ENCODE results near the gene WAPL. TPM values are rescaled to one million over a fixed set of nuclear protein-coding genes. Genes with fewer than 3 reads are reported as not detected.

The WAPL gene
- polyA plus RNA-seq, 2 of the 4 experiments (the other 2 are of a cell fraction), result 15.4 to 25.6 TPM

GRCh38 chr10:86511027-86511865, 10.3 kb downstream of the WAPL start (continued):
- TF ChIP-seq POLR2AphosphoS2 (conservative IDR thresholded peaks at IDR 0.05; ENCODE audit: low read length), result no peak

- no peak for TF ChIP-seq MAFK (IDR thresholded peaks at IDR 0.05; ENCODE audit: partially characterized antibody)
- TF ChIP-seq TFCP2L1 (CRISPR knock-in tag; IDR thresholded peaks at IDR 0.05), result no peak
- TF ChIP-seq HMGXB4 (CRISPR knock-in tag; IDR thresholded peaks at IDR 0.05; ENCODE audit: borderline replicate concordance), result no peak
- TF ChIP-seq FOSB (CRISPR knock-in tag; IDR thresholded peaks at IDR 0.05), result no peak
- no peak for TF ChIP-seq HOXB13 (CRISPR knock-in tag; IDR thresholded peaks at IDR 0.05; ENCODE audit: low read depth)
- TF ChIP-seq POLR2AphosphoS2 (conservative IDR thresholded peaks at IDR 0.05; ENCODE audit: low read length), result no peak
- no peak for TF ChIP-seq EP300 (IDR thresholded peaks at IDR 0.05)
- ATAC-seq (no peak), DNase-seq (ENCODE audit: low read depth in 1 of 2, low spot score in 1 of 2) (no peak), FAIRE-seq (no peak)
- POLR2A ChIA-PET, result no interaction called here
- WGBS (ENCODE audit: missing lambda C conversion rate), result 75% methylated on average over 3 of the region's 3 CpGs
- no peaks in the 10 kb centered on the region for H3K9me3 ChIP-seq
- H3K27ac ChIP-seq, result no peak overlapping the region
- H3K4me2 ChIP-seq, result no peak overlapping the region
- peaks cover 20% of the 10 kb centered on the region for H3K4me1 ChIP-seq
- CTCF ChIA-PET, result interaction anchor here (1.2 kb wide), 2 partner anchors 77 to 109 kb away, joined by 3 to 4 read pairs; no protein-coding TSS in a partner anchor
- H3K4me3 ChIP-seq, result no peak overlapping the region
Measured at GRCh38 chr10:86509145-86509544, 12.4 kb downstream of the WAPL start.

- no peak for ATAC-seq
- H3K4me2 ChIP-seq, result no peak overlapping the region
- H3K4me1 ChIP-seq, result peaks cover 18% of the 10 kb centered on the region
- 92% methylated on average over 6 of the region's 6 CpGs for WGBS (ENCODE audit: missing lambda C conversion rate)
- POLR2A ChIA-PET, result no interaction called here
- DNase-seq (ENCODE audit: low read depth in 1 of 2, low spot score in 1 of 2), result no peak
- no peaks in the 10 kb centered on the region for H3K9me3 ChIP-seq
- TF ChIP-seq REST (IDR thresholded peaks at IDR 0.05) (no peak), BCL3 (IDR thresholded peaks at IDR 0.05) (no peak), PHF8 (IDR thresholded peaks at IDR 0.05; ENCODE audit: borderline replicate concordance, low read depth) (no peak), CHD2 (IDR thresholded peaks at IDR 0.05; ENCODE audit: low read length, partially characterized antibody) (no peak), HES2 (IDR thresholded peaks at IDR 0.05) (no peak), PBX3 (IDR thresholded peaks at IDR 0.05) (no peak)
- H3K4me3 ChIP-seq, result no peak overlapping the region
- CTCF ChIA-PET, result interaction anchor here (1.2 kb wide), 2 partner anchors 78 to 108 kb away, joined by 3 to 5 read pairs; no protein-coding TSS in a partner anchor
- H3K27ac ChIP-seq, result no peak overlapping the region
- no peak for FAIRE-seq
Measured at GRCh38 chr10:86508217-86508616, 13.4 kb downstream of the WAPL start.

Data from A549 (cell line).